Measurements from ENCODE around the gene CRKL.

- TF ChIP-seq CTCF (IDR thresholded peaks at IDR 0.05; ENCODE audit: insufficient read depth, low read length) (no peak), POLR2AphosphoS5 (IDR thresholded peaks at IDR 0.05; ENCODE audit: low read depth) (no peak), REST (IDR thresholded peaks at IDR 0.05; ENCODE audit: insufficient replicate concordance, low read depth) (no peak), GABPA (IDR thresholded peaks at IDR 0.05; ENCODE audit: low read depth) (no peak)
These were observed 71.5 kb downstream of the CRKL start for GRCh38 chr22:20988573-20989322.
